ENCODE results near the gene BRME1. TPM values are rescaled to one million over a fixed set of nuclear protein-coding genes. Genes with fewer than 3 reads are reported as not detected.

BRME1 gene
- total and polyA plus RNA-seq, 7 experiments from 2014 or later, result 0.56 to 13.7 (median 2.6) TPM

GRCh38 chr19:13951043-13951442 lies 45.1 kb upstream of the BRME1 start:
- intact Hi-C loops (cut with micrococcal nuclease), result loop anchor here (5.0 kb wide), 2 partner anchors 96 to 166 kb away; partner anchors contain the start of gene PRKACA (in 1 of the 2)
- H3K27ac ChIP-seq (ENCODE audit: low read depth, low read length), result peak overlapping the region; percentile 90
- peaks cover 13 to 17% of the 10 kb centered on the region in 2 donors for H3K4me1 ChIP-seq (ENCODE audit: control insufficient read depth in 2 of 2, insufficient read depth in 2 of 2, low read length in 2 of 2)
- H3K27me3 ChIP-seq (ENCODE audit: control insufficient read depth in 2 of 2, insufficient read depth in 2 of 2, low read length in 2 of 2), result no peaks in the 10 kb centered on the region
- H3K4me3 Mint-ChIP-seq, result peak overlapping the region in 1 of 10 donors; percentile 89
- DNase-seq (no peak), ATAC-seq (no peak)
- no peak overlapping the region for H3K27ac Mint-ChIP-seq
- H3K36me3 ChIP-seq (ENCODE audit: control insufficient read depth in 2 of 3, insufficient read depth in 3 of 3, low read length in 3 of 3), result peaks cover 0 to 22% (median 0%) of the 10 kb centered on the region in 3 experiments
- ChIA-PET POLR2A (interaction anchor here (0.5 to 6.3 kb wide), 7 partner anchors 35 to 475 kb away, joined by 3 to 59 read pairs (median 8); partner anchors contain the start of genes IL27RA and RFX1), CTCF (interaction anchor here (1.1 to 2.8 kb wide), 2 partner anchors 97 to 109 kb away, joined by 4 to 9 read pairs; no protein-coding TSS in a partner anchor)
- H3K9me3 Mint-ChIP-seq, result no peaks in the 10 kb centered on the region
- H3K36me3 Mint-ChIP-seq, result peaks cover 0 to 5% (median 0%) of the 10 kb centered on the region in 5 donors
- H3K4me1 Mint-ChIP-seq, result peaks cover 5 to 24% (median 19%) of the 10 kb centered on the region in 7 donors
- no peak overlapping the region for H3K4me3 ChIP-seq (ENCODE audit: low read length)
- H3K9me3 ChIP-seq (ENCODE audit: control insufficient read depth in 2 of 3, low read length in 3 of 3), result no peaks in the 10 kb centered on the region
- no peaks in the 10 kb centered on the region for H3K27me3 Mint-ChIP-seq

GRCh38 chr19:13946414-13946813 lies 40.5 kb upstream of the BRME1 start:
- no peak for ATAC-seq
- Mint-ChIP-seq H3K27ac (no peak overlapping the region), H3K9me3 (peaks cover 0 to 2% (median 0%) of the 10 kb centered on the region in 11 donors), H3K4me3 (no peak overlapping the region), H3K4me1 (no peaks in the 10 kb centered on the region), H3K27me3 (no peaks in the 10 kb centered on the region), H3K36me3 (no peaks in the 10 kb centered on the region)
- intact Hi-C loops (cut with micrococcal nuclease), result no loop called here
- H3K36me3 ChIP-seq (ENCODE audit: control insufficient read depth in 2 of 3, insufficient read depth in 3 of 3, low read length in 3 of 3), result no peaks in the 10 kb centered on the region
- no peaks in the 10 kb centered on the region for H3K27me3 ChIP-seq (ENCODE audit: control insufficient read depth in 2 of 2, insufficient read depth in 2 of 2, low read length in 2 of 2)
- no peaks in the 10 kb centered on the region for H3K9me3 ChIP-seq (ENCODE audit: control insufficient read depth in 2 of 3, low read length in 3 of 3)
- no peak for DNase-seq
- ChIA-PET CTCF (no interaction called here), POLR2A (no interaction called here)
- no peak overlapping the region for H3K27ac ChIP-seq (ENCODE audit: low read depth, low read length)
- no peaks in the 10 kb centered on the region for H3K4me1 ChIP-seq (ENCODE audit: control insufficient read depth in 2 of 2, insufficient read depth in 2 of 2, low read length in 2 of 2)
- no peak overlapping the region for H3K4me3 ChIP-seq (ENCODE audit: low read length)

- intact Hi-C loops (cut with micrococcal nuclease), result no loop called here
- no peaks in the 10 kb centered on the region for H3K27me3 ChIP-seq (ENCODE audit: control insufficient read depth in 2 of 2, insufficient read depth in 2 of 2, low read length in 2 of 2)
- CTCF ChIA-PET, result interaction anchor here (0.6 kb wide), 3 partner anchors 98 to 789 kb away, joined by 3 to 4 read pairs (median 3); no protein-coding TSS in a partner anchor
- no peak overlapping the region for H3K4me3 Mint-ChIP-seq
- H3K4me1 Mint-ChIP-seq, result peaks cover 0 to 4% (median 0%) of the 10 kb centered on the region in 7 donors
- H3K27ac ChIP-seq (ENCODE audit: low read depth, low read length), result no peak overlapping the region
- POLR2A ChIA-PET, result interaction anchor here (0.6 kb wide), 1 partner anchor 153 kb away, joined by 3 read pairs; no protein-coding TSS in a partner anchor
- no peak overlapping the region for H3K4me3 ChIP-seq (ENCODE audit: low read length)
- no peaks in the 10 kb centered on the region for H3K36me3 Mint-ChIP-seq
- H3K9me3 ChIP-seq (ENCODE audit: control insufficient read depth in 2 of 3, low read length in 3 of 3), result no peaks in the 10 kb centered on the region
- no peaks in the 10 kb centered on the region for H3K4me1 ChIP-seq (ENCODE audit: control insufficient read depth in 2 of 2, insufficient read depth in 2 of 2, low read length in 2 of 2)
- no peak overlapping the region for H3K27ac Mint-ChIP-seq
- no peaks in the 10 kb centered on the region for H3K36me3 ChIP-seq (ENCODE audit: control insufficient read depth in 2 of 3, insufficient read depth in 3 of 3, low read length in 3 of 3)
- DNase-seq (no peak), ATAC-seq (no peak)
- H3K9me3 Mint-ChIP-seq, result peaks cover 0 to 2% (median 0%) of the 10 kb centered on the region in 11 donors
- peaks cover 0 to 8% (median 5%) of the 10 kb centered on the region in 5 donors for H3K27me3 Mint-ChIP-seq
Observed at GRCh38 chr19:13942023-13942684, 36.2 kb upstream of the BRME1 start.

- H3K36me3 ChIP-seq (ENCODE audit: control insufficient read depth in 2 of 3, insufficient read depth in 3 of 3, low read length in 3 of 3), result no peaks in the 10 kb centered on the region
- Mint-ChIP-seq H3K4me3 (no peak within 1 kb of the TSS), H3K36me3 (no peaks in the 10 kb centered on the region), H3K27me3 (peaks cover 0 to 13% (median 5%) of the 10 kb centered on the region in 5 donors), H3K27ac (peak within 1 kb of the TSS in 2 of 9 donors; percentile 44 to 63), H3K9me3 (peaks cover 0 to 3% (median 0%) of the 10 kb centered on the region in 11 donors), H3K4me1 (peaks cover 2 to 11% (median 7%) of the 10 kb centered on the region in 7 donors)
- H3K27ac ChIP-seq (ENCODE audit: low read depth, low read length), result no peak within 1 kb of the TSS
- DNase-seq (no peak), ATAC-seq (no peak)
- no peak within 1 kb of the TSS for H3K4me3 ChIP-seq (ENCODE audit: low read length)
- ChIA-PET CTCF (interaction anchor here (0.6 kb wide), 1 partner anchor 67 kb away, joined by 3 read pairs; no protein-coding TSS in a partner anchor), POLR2A (no interaction called here)
- H3K27me3 ChIP-seq (ENCODE audit: control insufficient read depth in 2 of 2, insufficient read depth in 2 of 2, low read length in 2 of 2), result no peaks in the 10 kb centered on the region
- no peaks in the 10 kb centered on the region for H3K4me1 ChIP-seq (ENCODE audit: control insufficient read depth in 2 of 2, insufficient read depth in 2 of 2, low read length in 2 of 2)
- H3K9me3 ChIP-seq (ENCODE audit: control insufficient read depth in 2 of 3, low read length in 3 of 3), result no peaks in the 10 kb centered on the region
- intact Hi-C loops (cut with micrococcal nuclease), result no loop called here
Observed at GRCh38 chr19:13938301-13939064, 32.6 kb upstream of the BRME1 start, which contains the start of gene PODNL1. PODNL1 (minus strand) TSS chr19:13938417; CDS start chr19:13938181, 236 bp downstream.

- Histone ChIP-seq H3K27me3 (ENCODE audit: control insufficient read depth in 2 of 2, insufficient read depth in 2 of 2, low read length in 2 of 2) (no peaks in the 10 kb centered on the region), H3K9me3 (ENCODE audit: control insufficient read depth in 2 of 3, low read length in 3 of 3) (no peaks in the 10 kb centered on the region), H3K27ac (ENCODE audit: low read depth, low read length) (no peak overlapping the region), H3K4me1 (ENCODE audit: control insufficient read depth in 2 of 2, insufficient read depth in 2 of 2, low read length in 2 of 2) (no peaks in the 10 kb centered on the region), H3K4me3 (ENCODE audit: low read length) (no peak overlapping the region), H3K36me3 (ENCODE audit: control insufficient read depth in 2 of 3, insufficient read depth in 3 of 3, low read length in 3 of 3) (no peaks in the 10 kb centered on the region)
- ATAC-seq, result no peak
- POLR2A ChIA-PET, result interaction anchor here (0.5 kb wide), 1 partner anchor 76 kb away, joined by 3 read pairs; no protein-coding TSS in a partner anchor
- H3K27me3 Mint-ChIP-seq, result peaks cover 0 to 13% (median 5%) of the 10 kb centered on the region in 5 donors
- CTCF ChIA-PET, result interaction anchor here (0.6 kb wide), 1 partner anchor 66 kb away, joined by 3 read pairs; no protein-coding TSS in a partner anchor
- intact Hi-C loops (cut with micrococcal nuclease), result no loop called here
- H3K36me3 Mint-ChIP-seq, result no peaks in the 10 kb centered on the region
- peaks cover 2 to 14% (median 7%) of the 10 kb centered on the region in 7 donors for H3K4me1 Mint-ChIP-seq
- no peak overlapping the region for H3K4me3 Mint-ChIP-seq
- H3K27ac Mint-ChIP-seq, result peak overlapping the region in 2 of 9 donors; percentile 44 to 63
- peaks cover 0 to 3% (median 0%) of the 10 kb centered on the region in 11 donors for H3K9me3 Mint-ChIP-seq
- no peak for DNase-seq
Observed at GRCh38 chr19:13937479-13938300, 31.8 kb upstream of the BRME1 start.

Data from naive thymus-derived CD4-positive, alpha-beta T cell (primary cell).